GM12892 (cell line): Measurements from ENCODE around the gene MAP3K9.

ENCODE experiments used
- DNase-seq: peaks from one replicate; pipeline ENCODE4 v3.0.0; 2011; ENCODE audit not compliant: insufficient read length
- FAIRE-seq: peaks from 2 replicates; lab custom pipeline; 2011; peaks lifted over from hg19 to GRCh38; lab: Jason Lieb, UNC
- POLR2A ChIP-seq: IDR thresholded peaks from 2 replicates; pipeline ENCODE4 v1.6.1; 2011; ENCODE audit warnings: low read depth, low read length, control low read depth
- POLR2AphosphoS5 ChIP-seq: IDR thresholded peaks from 2 replicates; pipeline ENCODE4 v1.6.1; 2011; ENCODE audit warnings: low read depth, low read length, control low read depth
- TAF1 ChIP-seq: IDR thresholded peaks from 2 replicates; pipeline ENCODE4 v1.6.1; 2011; ENCODE audit warnings: low read depth, mild to moderate bottlenecking, control low read depth, low read length, borderline replicate concordance

MAP3K9 gene

DNA sequence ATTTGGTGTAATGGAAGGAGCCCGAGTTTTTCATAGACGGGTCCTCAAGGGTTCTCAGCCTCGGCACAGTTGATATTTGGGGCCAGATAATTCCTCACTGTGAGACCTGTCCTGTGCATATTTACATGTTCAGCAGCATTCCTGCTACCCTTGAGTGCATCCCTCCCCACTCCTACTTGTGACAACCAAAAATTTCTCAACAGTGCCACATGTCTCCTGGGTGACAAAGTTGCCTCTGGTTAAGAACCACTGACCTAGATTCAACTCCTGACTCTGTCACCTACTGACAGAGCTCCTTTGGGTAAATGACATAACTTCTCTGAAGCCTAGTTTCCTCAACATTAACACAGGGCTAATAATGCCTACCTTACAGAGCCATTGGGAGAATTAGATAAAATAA lies 107.2 kb downstream of the MAP3K9 start:
- TF ChIP-seq POLR2A (no peak), TAF1 (no peak), POLR2AphosphoS5 (no peak)
- FAIRE-seq (no peak), DNase-seq (no peak)

DNA sequence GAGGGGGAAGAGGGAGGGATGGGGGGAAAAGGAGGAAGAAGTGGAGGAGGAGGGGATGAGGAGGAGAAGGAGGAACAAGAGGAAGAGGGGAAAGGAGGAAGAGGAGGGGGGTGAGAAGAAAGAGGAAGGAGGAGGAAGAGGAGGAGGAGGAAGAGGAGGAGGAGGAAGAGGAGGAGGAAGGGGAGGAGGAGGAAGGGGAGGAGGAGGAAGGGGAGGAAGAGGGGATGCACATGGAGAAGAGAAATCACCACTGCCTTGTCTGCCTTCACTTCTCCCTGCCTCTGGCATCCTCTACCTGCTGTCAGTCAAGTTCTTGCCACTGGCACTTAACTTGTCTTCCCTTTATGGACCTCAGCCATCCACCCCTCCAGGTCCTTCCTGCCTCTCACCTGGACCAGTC lies 107.7 kb downstream of the MAP3K9 start:
- no peak for FAIRE-seq
- TF ChIP-seq POLR2A (no peak), TAF1 (no peak), POLR2AphosphoS5 (no peak)
- no peak for DNase-seq

DNA sequence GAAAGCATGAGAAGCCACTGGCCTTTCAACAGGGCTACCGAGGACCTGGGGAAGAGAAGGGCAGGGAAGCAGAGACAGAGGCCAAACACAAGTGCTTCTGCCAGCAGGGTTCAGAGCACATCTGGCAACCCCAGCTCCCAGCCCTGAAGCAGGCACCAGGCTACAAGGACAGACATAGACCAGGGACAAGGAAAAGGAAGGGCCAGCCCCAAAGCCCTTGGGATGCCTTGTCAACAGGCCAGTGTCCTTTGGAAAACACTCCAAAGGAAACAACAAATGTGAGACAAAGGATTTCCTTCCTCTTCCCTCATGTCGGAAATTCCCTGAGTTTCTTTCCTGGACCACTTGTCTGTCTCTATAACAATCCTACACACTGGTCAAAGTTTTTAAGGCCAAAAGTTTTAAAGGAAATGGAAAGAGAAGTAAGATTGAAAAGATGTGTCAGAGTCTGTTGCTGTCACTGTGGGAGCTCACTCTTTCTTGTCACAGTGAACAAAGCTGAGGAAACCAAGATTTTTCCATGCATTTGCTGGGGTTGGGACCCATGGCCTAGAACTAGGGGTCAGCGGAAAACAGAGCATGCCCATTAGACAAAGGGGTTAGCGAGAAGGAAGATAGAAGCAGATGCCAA lies 108.2 kb downstream of the MAP3K9 start:
- no peak for DNase-seq
- TF ChIP-seq TAF1 (no peak), POLR2A (no peak), POLR2AphosphoS5 (no peak)

DNA sequence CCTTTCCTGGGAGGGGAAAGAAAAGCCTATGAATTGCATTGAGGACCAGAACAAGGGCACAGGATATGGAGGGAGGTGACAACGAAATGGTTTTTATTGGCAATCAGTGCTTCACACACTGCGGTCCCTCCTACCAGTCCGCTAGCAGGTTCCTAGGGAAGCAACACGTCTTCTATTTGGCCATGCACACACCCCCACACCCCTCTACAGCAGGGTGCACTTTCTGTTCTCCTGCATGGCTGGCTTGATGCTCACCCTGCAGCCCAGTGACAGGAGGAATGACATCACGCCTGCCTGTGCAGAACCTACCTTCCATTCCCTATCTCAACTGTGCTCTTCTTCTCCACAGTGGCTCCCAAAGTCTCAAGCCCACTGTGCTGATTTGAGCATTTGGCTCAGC lies 109.7 kb downstream of the MAP3K9 start:
- no peak for FAIRE-seq
- DNase-seq: no peak
- TF ChIP-seq POLR2AphosphoS5 (no peak), POLR2A (no peak), TAF1 (no peak)

More for the DNA sequence above, 108.2 kb downstream of the MAP3K9 start:
- FAIRE-seq: no peak

DNA sequence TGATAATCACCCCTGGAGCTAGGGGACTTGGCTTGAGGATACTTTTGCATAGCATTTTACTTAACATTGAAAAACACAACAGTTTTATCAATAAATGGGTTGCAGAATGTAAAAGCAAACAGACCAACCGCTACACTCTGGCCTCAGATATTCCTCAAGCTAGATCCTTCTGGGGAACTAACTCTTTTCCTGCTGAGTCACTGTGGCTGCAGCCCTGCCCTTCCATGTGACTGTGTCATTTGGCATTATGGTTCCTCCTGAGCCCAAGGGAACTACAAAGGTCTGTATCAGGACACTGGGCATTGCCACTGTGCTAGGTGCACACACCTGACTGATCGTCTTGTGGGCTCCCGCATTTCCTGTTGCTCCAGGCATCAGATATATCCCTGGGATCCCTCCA lies 111.0 kb downstream of the MAP3K9 start:
- FAIRE-seq: no peak
- TF ChIP-seq TAF1: no peak
- TF ChIP-seq POLR2A: no peak
- no peak for TF ChIP-seq POLR2AphosphoS5
- DNase-seq: no peak

DNA sequence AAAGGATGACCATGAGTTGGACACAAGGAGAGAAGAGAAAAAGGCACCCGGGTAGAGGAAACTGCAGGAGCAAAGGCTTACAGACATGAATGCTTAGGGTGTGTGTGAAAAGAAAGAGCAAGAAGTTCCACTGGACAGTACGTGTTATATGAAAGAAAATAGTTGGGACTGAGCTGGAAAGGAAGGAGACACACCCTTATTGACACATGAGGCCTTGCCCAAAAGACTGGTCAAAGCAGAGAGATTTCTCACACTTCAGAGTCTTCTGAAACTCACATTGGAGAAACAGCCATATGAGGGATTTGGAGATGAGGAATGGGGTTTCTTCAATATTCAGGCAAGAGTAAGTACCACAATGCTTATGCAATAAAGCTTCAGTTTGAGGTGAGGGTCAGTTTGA lies 111.6 kb downstream of the MAP3K9 start:
- TF ChIP-seq TAF1 (no peak), POLR2AphosphoS5 (no peak), POLR2A (no peak)
- DNase-seq (no peak), FAIRE-seq (no peak)

DNA sequence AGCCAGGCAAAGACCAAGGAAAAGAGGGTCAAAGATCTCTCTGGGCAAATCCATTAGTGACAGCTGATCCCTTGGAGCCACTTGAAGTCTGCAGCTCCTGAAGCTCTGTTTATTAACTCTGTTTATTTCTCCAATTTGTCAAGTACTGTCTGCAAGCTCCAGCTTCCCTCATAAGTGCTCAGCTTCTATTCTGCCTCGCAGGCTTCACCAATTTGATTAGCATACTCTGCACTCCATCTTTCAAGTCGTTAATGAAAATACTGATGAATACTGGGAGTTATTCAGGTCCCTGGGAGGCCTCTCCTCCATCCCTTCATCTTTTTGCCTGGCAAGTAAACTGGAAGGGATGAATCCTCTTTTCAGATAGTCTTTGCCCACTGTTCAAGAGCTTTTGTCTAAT lies 113.3 kb downstream of the MAP3K9 start:
- no peak for TF ChIP-seq POLR2AphosphoS5
- TF ChIP-seq TAF1: no peak
- no peak for TF ChIP-seq POLR2A
- FAIRE-seq (no peak), DNase-seq (no peak)

DNA sequence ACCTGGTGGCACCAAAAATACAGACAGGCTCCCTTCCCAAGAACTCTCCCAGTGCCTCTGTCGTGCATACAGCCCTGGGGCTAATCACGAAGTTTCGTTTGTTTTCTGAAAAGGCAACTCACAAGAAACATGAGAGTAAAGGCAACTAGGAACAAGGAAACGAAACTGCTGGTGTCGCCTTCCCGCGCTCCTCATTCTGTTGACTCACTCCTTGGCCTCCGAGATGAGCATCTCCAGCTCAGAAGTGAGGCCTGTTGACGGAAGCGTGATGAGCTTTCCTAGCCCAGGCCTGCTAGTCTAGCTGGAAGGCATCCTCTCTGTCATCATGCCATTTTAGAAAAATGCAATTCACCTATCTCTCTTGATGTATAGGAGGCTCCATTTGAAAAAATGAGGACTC lies 117.1 kb downstream of the MAP3K9 start:
- TF ChIP-seq POLR2A (no peak), TAF1 (no peak), POLR2AphosphoS5 (no peak)
- DNase-seq (no peak), FAIRE-seq (no peak)

DNA sequence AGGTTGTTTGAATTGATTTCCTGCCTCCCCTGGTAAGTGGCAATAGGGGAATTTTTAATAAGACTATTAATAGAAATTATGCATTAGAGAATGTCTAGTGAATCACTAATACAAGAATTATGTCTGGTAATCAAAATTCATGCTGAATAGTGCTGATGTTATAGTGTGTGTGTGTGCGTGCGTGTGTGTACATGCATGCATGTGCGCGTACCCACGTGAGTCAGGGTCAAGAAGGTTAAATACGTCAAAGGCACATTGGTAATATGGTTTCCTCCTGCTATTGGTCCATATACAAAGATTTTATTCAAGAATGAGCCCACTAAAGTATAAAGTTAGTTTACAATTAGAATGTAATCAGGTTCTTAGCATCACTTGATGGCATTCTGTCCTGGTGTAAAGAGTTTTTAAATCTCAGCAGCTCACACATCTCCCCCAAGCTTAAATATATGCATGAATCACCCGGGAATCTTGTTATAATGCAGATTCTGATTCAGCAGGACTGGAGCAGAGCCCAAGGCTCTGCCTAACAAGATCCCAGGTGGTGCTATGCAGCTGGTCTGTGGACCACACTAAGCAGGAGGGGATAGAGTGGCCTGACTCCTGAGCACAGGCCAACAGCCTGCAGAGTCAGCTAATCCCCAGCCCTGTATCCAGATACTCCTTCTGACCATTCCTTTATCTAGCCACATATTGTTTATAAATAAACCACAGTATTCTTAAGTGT lies 123.7 kb downstream of the MAP3K9 start:
- FAIRE-seq (no peak), DNase-seq (no peak)
- no peak for TF ChIP-seq POLR2A
- no peak for TF ChIP-seq TAF1
- no peak for TF ChIP-seq POLR2AphosphoS5

DNA sequence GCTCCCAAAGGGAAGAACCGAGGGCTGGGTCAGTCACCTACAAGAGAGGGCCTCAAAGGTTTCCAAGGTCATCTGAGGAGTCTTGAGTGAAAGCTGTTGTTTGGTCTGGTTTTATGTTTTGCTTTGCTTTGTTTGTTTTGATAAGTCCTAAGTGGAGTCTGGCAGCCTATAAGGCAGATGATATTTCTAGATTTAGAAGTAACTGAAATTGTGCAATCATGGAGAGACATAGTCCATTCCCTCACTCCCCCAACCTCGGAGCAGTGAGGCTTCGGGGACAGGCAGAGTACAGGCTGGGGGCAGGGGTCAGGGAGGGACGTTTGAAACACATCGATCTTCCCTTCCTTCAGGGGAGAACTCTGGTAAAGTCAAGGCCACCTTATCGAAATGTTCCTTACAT lies 125.3 kb downstream of the MAP3K9 start:
- no peak for DNase-seq
- FAIRE-seq: no peak
- TF ChIP-seq TAF1 (no peak), POLR2AphosphoS5 (no peak), POLR2A (no peak)

DNA sequence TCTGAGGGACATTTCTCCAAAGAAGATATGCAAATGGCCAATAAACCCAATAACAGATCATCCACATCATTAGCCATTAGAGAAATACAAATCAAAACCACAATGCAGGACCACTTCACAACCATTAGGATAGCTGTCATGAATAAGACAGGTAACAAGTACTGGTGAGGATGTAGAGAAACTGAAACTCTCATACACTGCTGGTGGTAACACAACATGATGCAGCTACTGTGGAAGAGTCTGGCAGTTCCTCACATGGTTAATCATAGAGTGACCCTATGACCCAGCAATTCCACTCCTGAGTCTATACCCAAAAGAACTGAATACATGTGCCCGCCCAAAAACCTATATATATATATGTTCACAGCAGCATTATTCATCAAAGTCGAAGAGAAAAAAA lies 128.6 kb downstream of the MAP3K9 start:
- FAIRE-seq (peak; percentile 36), DNase-seq (no peak)
- TF ChIP-seq POLR2AphosphoS5: no peak
- TF ChIP-seq POLR2A: no peak
- TF ChIP-seq TAF1: no peak

DNA sequence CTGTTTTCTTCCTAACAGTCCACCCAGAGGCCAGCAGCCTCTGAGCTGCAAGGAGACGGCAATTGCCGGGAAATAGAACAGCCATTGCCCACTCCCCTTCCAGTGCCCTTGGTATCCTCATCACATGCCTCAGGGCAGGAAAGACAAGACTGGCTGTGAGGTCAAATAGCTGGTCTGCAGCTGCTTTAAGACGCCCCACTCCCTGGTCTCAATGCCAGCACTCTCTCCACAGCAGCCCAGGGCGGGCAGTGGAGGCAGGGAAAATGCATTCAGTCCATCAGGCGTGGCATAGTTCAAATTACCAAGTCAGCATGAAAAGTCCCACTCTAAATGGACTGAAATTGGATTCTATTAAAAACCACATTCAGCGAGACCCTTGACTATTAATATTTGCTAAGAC lies 132.0 kb downstream of the MAP3K9 start:
- no peak for TF ChIP-seq POLR2A
- TF ChIP-seq TAF1: no peak
- TF ChIP-seq POLR2AphosphoS5: no peak
- FAIRE-seq (no peak), DNase-seq (no peak)
